CD14-positive monocyte (primary cell): ENCODE measurements around the gene CASTOR1. TPM values are rescaled to one million over a fixed set of nuclear protein-coding genes. Genes with fewer than 3 reads are reported as not detected.

Experiments
- DNase-seq, 3 donors: peaks; one replicate each; pipeline ENCODE4 v3.0.0-alpha.2; 2011 to 2022
- H2AFZ ChIP-seq: 2 replicates; pipeline ENCODE4 v1.6.0; 2012; ENCODE audit warnings: mild to moderate bottlenecking, low read depth, low read length, inconsistent platforms; ENCODE audit not compliant: insufficient read depth, poor library complexity, severe bottlenecking
- H3K27ac ChIP-seq, 2 donors: 1 replicate in 1 of 2; 2 replicates in 1 of 2; pipeline ENCODE4 v1.5.1; 2012 to 2013; ENCODE audit warnings: low read length in 2 of 2, control low read depth in 1 of 2, inconsistent platforms in 1 of 2, low read depth in 1 of 2, mild to moderate bottlenecking in 1 of 2
- H3K27me3 ChIP-seq, 2 donors: one replicate each; pipeline versions ENCODE4 v1.6.0 to v1.6.1; 2011 to 2013; ENCODE audit warnings: low read length in 2 of 2; ENCODE audit not compliant: control insufficient read depth in 2 of 2, insufficient read depth in 2 of 2
- H3K36me3 ChIP-seq, 2 donors: replicated peaks in 1 of 2; 1 replicate in 1 of 2; 2 replicates in 1 of 2; pipeline versions ENCODE4 v1.5.1 to v1.6.1; 2012 to 2013; ENCODE audit warnings: low read length in 2 of 2, control low read depth in 1 of 2, inconsistent platforms in 1 of 2, mild to moderate bottlenecking in 1 of 2; ENCODE audit not compliant: insufficient read depth in 2 of 2, control insufficient read depth in 1 of 2
- H3K4me1 ChIP-seq, 2 donors: 1 replicate in 1 of 2; 2 replicates in 1 of 2; pipeline versions ENCODE4 v1.5.1 to v1.6.1; 2012 to 2013; ENCODE audit warnings: low read length in 2 of 2, control low read depth in 1 of 2, inconsistent platforms in 1 of 2, mild to moderate bottlenecking in 1 of 2, moderate library complexity in 1 of 2; ENCODE audit not compliant: insufficient read depth in 2 of 2, control insufficient read depth in 1 of 2
- H3K4me2 ChIP-seq: replicated peaks from 2 replicates; pipeline ENCODE3; 2012; ENCODE audit warnings: low read length, moderate library complexity, mild to moderate bottlenecking; ENCODE audit not compliant: poor library complexity, severe bottlenecking; ENCODE audit errors: extremely low read depth
- H3K4me3 ChIP-seq, 3 experiments: fragments of 200-600 bp in 1 of 3; sonication (generic) in 1 of 3; replicated peaks in 1 of 3; 1 replicate in 2 of 3; 2 replicates in 1 of 3; pipeline ENCODE4 v1.5.1; 2011 to 2013; ENCODE audit warnings: low read length in 3 of 3, mild to moderate bottlenecking in 3 of 3, control low read depth in 2 of 3, low read depth in 2 of 3, inconsistent platforms in 1 of 3, moderate library complexity in 1 of 3
- H3K79me2 ChIP-seq: 2 replicates; pipeline ENCODE4 v1.6.0; 2012; ENCODE audit warnings: mild to moderate bottlenecking, control low read depth, inconsistent platforms, low read length, moderate library complexity; ENCODE audit not compliant: insufficient read depth
- H3K9ac ChIP-seq: 2 replicates; pipeline ENCODE4 v1.6.0; 2017; ENCODE audit warnings: low read length, mild to moderate bottlenecking; ENCODE audit not compliant: insufficient read depth, poor library complexity, severe bottlenecking
- H3K9me3 ChIP-seq, 2 donors: replicated peaks in 1 of 2; 1 replicate in 1 of 2; 2 replicates in 1 of 2; pipeline versions ENCODE4 v1.5.1 to v1.6.1; 2012 to 2013; ENCODE audit warnings: low read length in 2 of 2, control low read depth in 1 of 2; ENCODE audit not compliant: control insufficient read depth in 1 of 2, insufficient read depth in 1 of 2
- H4K20me1 ChIP-seq: 2 replicates; pipeline ENCODE4 v1.6.0; 2012; ENCODE audit warnings: mild to moderate bottlenecking, low read length, control low read depth, moderate library complexity; ENCODE audit not compliant: insufficient read depth
- H3K27ac Mint-ChIP-seq, 7 donors: one replicate each; pipeline ENCODE4 v1.8.0; 2020; ENCODE audit warnings: mild to moderate bottlenecking in 7 of 7, mixed read lengths in 7 of 7, moderate library complexity in 6 of 7, inconsistent platforms in 2 of 7
- H3K27me3 Mint-ChIP-seq, 3 donors: one replicate each; pipeline ENCODE4 v1.8.0; 2021 to 2022; ENCODE audit warnings: low read depth in 3 of 3, mild to moderate bottlenecking in 3 of 3, mixed read lengths in 3 of 3, moderate library complexity in 3 of 3, inconsistent platforms in 1 of 3
- H3K36me3 Mint-ChIP-seq, 2 donors: one replicate each; pipeline ENCODE4 v1.8.0; 2020; ENCODE audit warnings: mixed read lengths in 2 of 2, inconsistent platforms in 1 of 2, mild to moderate bottlenecking in 1 of 2
- H3K4me1 Mint-ChIP-seq: one replicate; pipeline ENCODE4 v1.8.0; 2020; ENCODE audit warnings: mild to moderate bottlenecking, mixed read lengths
- H3K4me3 Mint-ChIP-seq, 2 donors: one replicate each; pipeline ENCODE4 v1.8.0; 2020; ENCODE audit warnings: mild to moderate bottlenecking in 2 of 2, mixed read lengths in 2 of 2, moderate library complexity in 1 of 2
- H3K9me3 Mint-ChIP-seq, 7 donors: one replicate each; pipeline ENCODE4 v1.8.0; 2020 to 2022; ENCODE audit warnings: mixed read lengths in 7 of 7, mild to moderate bottlenecking in 6 of 7, moderate library complexity in 6 of 7, inconsistent platforms in 2 of 7
- CTCF ChIP-seq: fragments of 200-600 bp; IDR thresholded peaks from one replicate; pipeline ENCODE4 v1.8.0; 2022; ENCODE audit warnings: antibody characterized with exemption, mild to moderate bottlenecking
- WGBS: methylation state at CpG from one replicate; pipeline ENCODE4 v1.1.5; 2013; ENCODE audit warnings: missing lambda C conversion rate; ENCODE audit not compliant: insufficient coverage; 5-methylcytosine and 5-hydroxymethylcytosine counted together
- intact Hi-C, 2 donors: fragments of 100-400 bp; cut with micrococcal nuclease; formaldehyde crosslinking; loops; one replicate each; pipeline versions ENCODE4 v1.15.0 to v1.15.1; 2023
- polyA plus RNA-seq, 3 donors: library from polyadenylated mRNA; depleted of rRNA in 1 of 3; unstranded in 2 of 3; stranded (reverse) in 1 of 3; fragments of 300-500 nt in 2 of 3; fragments of >200 nt in 1 of 3; fragmentation: Illumina TruSeq in 2 of 3; gene quantifications; 1 replicate in 2 of 3; 2 replicates in 1 of 3; pipeline ENCODE4 v1.2.3, GENCODE V29; 2012 to 2021

Gene CASTOR1
- polyA plus RNA-seq, 3 donors, result 6.4 to 15.5 (median 6.5) TPM

GRCh38 chr22:30333707-30334087, 44.4 kb upstream of the CASTOR1 start:
- H3K4me2 ChIP-seq, result no peak overlapping the region
- H3K4me1 ChIP-seq, result no peaks in the 10 kb centered on the region
- Mint-ChIP-seq H3K4me3 (no peak overlapping the region), H3K27me3 (peaks cover 0 to 2% (median 0%) of the 10 kb centered on the region in 3 donors), H3K36me3 (peaks cover 78 to 85% of the 10 kb centered on the region in 2 donors), H3K4me1 (no peaks in the 10 kb centered on the region), H3K27ac (no peak overlapping the region), H3K9me3 (no peaks in the 10 kb centered on the region)
- DNase-seq, result no peak
- intact Hi-C loops, result no loop called here
- no peak overlapping the region for H3K27ac ChIP-seq
- TF ChIP-seq CTCF, result no peak
- peaks cover 76 to 89% of the 10 kb centered on the region in 2 donors for H3K36me3 ChIP-seq
- H3K9ac ChIP-seq, result no peak overlapping the region
- peaks cover 34% of the 10 kb centered on the region for H4K20me1 ChIP-seq
- no peak overlapping the region for H3K4me3 ChIP-seq
- no peaks in the 10 kb centered on the region for H3K27me3 ChIP-seq
- H3K79me2 ChIP-seq, result no peaks in the 10 kb centered on the region
- no peaks in the 10 kb centered on the region for H3K9me3 ChIP-seq
- H2AFZ ChIP-seq, result no peak overlapping the region
- WGBS, result 100% methylated on average over 1 of the region's 3 CpGs

GRCh38 chr22:30332994-30333706, 43.8 kb upstream of the CASTOR1 start:
- peaks cover 73 to 79% of the 10 kb centered on the region in 2 donors for H3K36me3 Mint-ChIP-seq
- intact Hi-C loops, result no loop called here

More at GRCh38 chr22:30332994-30333706, 43.8 kb upstream of the CASTOR1 start:
- H3K4me3 ChIP-seq, result no peak overlapping the region
- TF ChIP-seq CTCF, result no peak
- Mint-ChIP-seq H3K9me3 (no peaks in the 10 kb centered on the region), H3K27me3 (no peaks in the 10 kb centered on the region), H3K27ac (peak overlapping the region in 4 of 7 donors; percentile 50 to 74 (median 62)), H3K4me1 (no peaks in the 10 kb centered on the region), H3K4me3 (no peak overlapping the region)
- H3K36me3 ChIP-seq, result peaks cover 71 to 85% of the 10 kb centered on the region in 2 donors
- H3K27me3 ChIP-seq, result no peaks in the 10 kb centered on the region
- no CpG with 5 or more reads among the region's 2 CpGs for WGBS
- H3K79me2 ChIP-seq, result no peaks in the 10 kb centered on the region
- H3K9ac ChIP-seq, result no peak overlapping the region
- no peak overlapping the region for H3K4me2 ChIP-seq
- no peaks in the 10 kb centered on the region for H3K4me1 ChIP-seq
- no peak overlapping the region for H2AFZ ChIP-seq
- H3K9me3 ChIP-seq, result no peaks in the 10 kb centered on the region
- peaks cover 30% of the 10 kb centered on the region for H4K20me1 ChIP-seq
- H3K27ac ChIP-seq, result no peak overlapping the region
- no peak for DNase-seq
